ENCODE data around the gene CACNG3.
"Not testable (repeated sequence)": the region's sequence is repeated elsewhere in the genome, so short reads cannot be mapped to it uniquely, and the experiment has no call there.

CACNG3 gene

DNA sequence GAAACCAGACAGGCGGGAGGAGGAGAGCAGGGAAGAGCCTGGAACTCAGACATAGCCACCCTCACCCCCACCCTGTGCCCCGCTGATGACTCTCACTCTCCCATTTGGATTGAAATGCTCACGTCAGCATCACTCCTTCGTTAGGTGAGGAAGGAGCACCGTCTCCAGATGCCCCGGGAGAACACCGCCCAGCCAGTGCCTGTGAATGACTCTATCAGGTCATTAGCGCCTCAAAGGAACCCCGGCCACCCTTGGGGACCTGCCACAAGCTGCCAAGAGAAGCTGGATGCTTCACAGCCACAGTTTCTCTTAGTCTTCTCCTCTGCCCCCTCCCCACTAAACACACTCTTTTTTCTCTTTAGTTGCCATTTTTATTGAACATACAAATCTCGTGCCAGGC lies 66.0 kb downstream of the CACNG3 start:
- H3K27ac ChIP-seq = no peak overlapping the region

DNA sequence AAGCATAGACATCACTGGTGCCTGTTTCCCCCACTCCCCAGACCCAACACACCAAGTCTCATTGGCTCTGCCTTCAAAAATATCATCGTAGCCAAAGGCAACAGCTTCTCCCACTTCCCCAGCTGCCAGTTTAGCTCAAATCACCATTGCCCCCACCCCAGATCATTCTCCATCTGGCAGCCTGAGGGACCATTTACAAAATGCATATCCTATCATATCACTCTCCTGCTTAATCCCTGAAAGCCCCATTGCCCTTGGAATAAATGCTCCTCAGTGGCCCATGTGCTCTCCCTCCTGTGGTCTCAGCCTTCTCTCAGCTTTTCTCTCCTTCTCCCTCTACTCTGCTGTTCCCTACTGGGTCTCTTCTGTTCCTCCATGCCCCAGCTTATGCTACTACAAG lies 68.3 kb downstream of the CACNG3 start:
- H3K27ac ChIP-seq = no peak overlapping the region
- no peak for DNase-seq (ENCODE audit: low read depth, low spot score)

More for the DNA sequence above, 66.0 kb downstream of the CACNG3 start:
- DNase-seq (ENCODE audit: low read depth, low spot score) = no peak

- DNase-seq (ENCODE audit: low read depth, low spot score) = no peak
- no peak overlapping the region for H3K27ac ChIP-seq
Observed at GRCh38 chr16:24328835-24329452, 72.8 kb downstream of the CACNG3 start.

DNA sequence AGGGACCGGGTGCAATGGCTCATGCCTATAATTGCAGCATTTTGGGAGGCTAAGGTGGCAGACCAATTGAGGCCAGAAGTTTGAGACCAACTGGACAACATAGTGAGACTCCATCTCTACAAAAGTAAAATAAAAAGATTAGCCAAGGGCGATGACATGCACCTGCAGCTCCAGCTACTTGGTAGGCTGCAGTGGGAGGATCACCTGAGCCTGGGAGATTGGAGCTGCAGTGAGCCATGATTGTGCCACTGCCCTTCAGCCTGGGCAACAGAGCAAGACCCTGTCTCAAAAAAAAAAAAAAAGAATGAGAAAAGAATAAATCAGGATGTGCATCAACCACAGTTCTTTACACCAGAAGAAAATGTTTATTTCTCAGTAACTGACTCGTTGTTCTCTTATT lies 76.0 kb downstream of the CACNG3 start:
- DNase-seq (ENCODE audit: low read depth, low spot score) = no peak
- H3K27ac ChIP-seq = no peak overlapping the region

- no peak for DNase-seq (ENCODE audit: low read depth, low spot score)
- no peak overlapping the region for H3K27ac ChIP-seq
Observed at GRCh38 chr16:24332582-24333090, 76.5 kb downstream of the CACNG3 start.

DNA sequence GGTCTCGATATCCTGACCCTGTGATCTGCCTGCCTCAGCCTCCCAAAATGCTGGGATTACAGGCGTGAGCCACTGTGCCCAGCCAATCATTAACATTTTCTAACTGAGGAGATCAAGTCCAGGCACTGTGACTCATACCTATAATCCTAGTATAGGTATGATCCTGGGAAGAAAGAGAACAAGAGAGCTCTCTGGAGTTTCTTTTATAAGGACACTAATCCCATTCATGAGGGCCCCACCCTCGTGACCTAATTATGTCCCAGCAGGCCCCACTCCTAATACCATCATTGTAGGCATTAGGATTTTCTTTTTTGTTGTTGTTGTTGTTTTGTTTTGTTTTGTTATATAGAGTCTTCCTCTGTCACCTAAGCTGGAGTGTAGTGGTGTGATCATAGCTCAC lies 80.4 kb downstream of the CACNG3 start:
- no peak for DNase-seq (ENCODE audit: low read depth, low spot score)
- H3K27ac ChIP-seq = no peak overlapping the region

DNA sequence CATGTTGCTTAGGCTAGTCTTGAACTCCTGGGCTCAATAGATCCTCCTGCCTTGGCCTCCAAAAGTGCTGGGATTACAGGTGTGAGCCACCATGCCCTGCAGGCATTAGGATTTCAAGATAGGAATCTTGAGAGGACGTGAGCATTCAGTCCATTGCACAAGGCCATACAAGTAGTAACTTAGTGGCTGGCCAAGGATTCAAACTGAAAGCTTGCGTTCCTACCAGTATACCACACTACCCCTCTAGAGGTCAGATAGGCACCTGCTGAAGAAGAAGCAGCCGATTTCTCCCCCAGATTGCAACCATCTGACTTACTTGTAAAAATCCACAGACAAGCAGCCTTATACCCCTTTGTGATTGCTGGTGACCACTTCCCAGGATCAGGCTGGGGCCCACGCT lies 80.9 kb downstream of the CACNG3 start:
- no peak for DNase-seq (ENCODE audit: low read depth, low spot score)
- no peak overlapping the region for H3K27ac ChIP-seq

GRCh38 chr16:24343829-24344228 lies 87.7 kb downstream of the CACNG3 start:
- H3K27ac ChIP-seq = not testable (repeated sequence)

DNA sequence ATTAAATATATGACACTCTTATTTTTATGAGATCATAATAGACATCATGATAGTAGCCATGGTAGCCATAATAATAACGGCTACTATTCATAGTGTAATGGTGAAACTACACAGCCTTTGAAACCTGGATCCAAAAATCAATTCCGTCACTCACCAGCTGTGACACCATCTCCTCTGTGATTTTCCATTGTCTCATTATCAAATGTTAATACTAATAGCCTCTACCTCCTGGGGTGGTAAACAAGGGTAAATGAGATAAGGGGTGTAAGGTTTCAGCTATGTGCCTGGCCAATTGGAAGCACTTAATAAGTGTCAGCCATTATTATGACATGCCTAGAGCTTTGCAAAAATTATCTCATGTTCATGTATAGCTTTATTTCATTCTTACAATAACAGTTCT lies 88.6 kb downstream of the CACNG3 start:
- H3K27ac ChIP-seq = no peak overlapping the region
- DNase-seq (ENCODE audit: low read depth, low spot score) = no peak

More at GRCh38 chr16:24343829-24344228, 87.7 kb downstream of the CACNG3 start:
- DNase-seq (ENCODE audit: low read depth, low spot score) = not testable (repeated sequence)

GRCh38 chr16:24345704-24346103 lies 89.6 kb downstream of the CACNG3 start:
- no peak overlapping the region for H3K27ac ChIP-seq
- no peak for DNase-seq (ENCODE audit: low read depth, low spot score)

DNA sequence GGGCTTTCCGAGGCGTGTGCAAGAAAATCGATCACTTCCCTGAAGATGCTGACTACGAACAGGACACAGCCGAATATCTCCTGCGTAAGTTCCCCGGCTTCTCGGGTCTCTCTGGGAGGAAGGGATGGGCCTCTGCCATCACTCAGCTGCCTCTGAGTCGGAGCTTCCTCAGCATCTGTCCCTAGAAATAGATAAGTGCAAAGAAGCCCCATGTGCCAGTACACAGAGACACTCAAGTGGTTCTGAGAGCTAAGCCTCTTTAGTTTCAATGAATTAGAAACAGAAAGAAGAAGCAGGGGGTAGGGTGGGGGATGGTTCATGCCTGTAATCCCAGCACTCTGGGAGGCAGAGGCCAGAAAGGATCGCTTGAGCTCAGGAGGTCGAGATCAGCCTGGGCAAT lies 90.6 kb downstream of the CACNG3 start:
- DNase-seq (ENCODE audit: low read depth, low spot score) = no peak
- no peak overlapping the region for H3K27ac ChIP-seq

DNA sequence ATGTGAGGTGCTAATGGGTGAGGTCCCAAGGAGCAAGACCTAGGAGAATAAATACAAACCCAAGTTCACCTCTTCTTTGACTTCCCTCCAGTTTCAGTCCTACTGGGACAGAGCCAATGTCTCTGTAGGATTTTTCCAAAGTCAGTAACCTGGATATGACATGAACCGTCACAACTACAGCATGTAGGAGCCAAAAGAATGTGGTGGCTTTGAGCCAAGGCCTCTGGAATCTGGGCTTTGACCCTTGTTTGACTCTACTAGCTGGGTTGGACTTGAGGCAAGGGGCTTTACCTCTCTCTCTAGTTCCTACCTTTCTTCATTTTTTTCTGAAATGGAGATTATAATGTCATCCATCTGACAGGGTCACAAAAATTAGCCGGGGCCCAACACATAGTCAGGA lies 91.4 kb downstream of the CACNG3 start:
- H3K27ac ChIP-seq = no peak overlapping the region
- DNase-seq (ENCODE audit: low read depth, low spot score) = no peak

DNA sequence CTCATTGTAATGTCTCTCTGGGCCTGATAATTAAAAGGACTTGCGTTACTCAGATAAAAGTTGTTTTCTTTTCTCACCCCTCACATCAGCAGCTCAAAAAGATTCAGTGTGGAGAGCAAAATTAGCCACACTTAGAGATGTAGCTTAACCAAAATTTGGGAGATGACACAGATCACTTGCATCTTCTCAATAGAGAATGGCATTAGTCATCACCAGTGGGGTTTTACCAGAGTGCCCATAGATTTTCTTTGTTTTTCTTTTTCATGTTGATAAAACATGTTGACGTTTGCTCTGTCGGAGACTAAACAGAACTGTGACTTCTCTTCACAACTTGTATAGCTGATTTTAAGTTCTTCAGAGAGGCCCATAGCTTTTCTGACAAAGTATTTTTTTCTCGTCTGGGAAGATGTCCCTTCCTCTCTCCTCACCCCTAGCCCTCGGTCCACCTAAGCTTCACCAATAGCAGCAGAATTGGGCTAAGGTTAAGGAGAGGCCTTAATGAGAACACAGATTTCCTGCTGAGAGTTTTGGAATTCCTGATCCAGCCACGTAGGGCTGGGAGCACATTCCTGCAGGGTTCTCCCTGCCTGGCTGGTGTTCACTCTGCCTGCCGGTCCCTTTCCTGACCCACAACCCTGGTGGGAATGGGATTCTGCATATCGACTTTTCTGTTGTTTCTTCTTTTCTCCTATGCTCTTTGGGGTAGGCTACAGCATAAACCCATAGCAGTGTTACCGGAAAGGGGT lies 92.6 kb downstream of the CACNG3 start:
- no peak overlapping the region for H3K27ac ChIP-seq
- no peak for DNase-seq (ENCODE audit: low read depth, low spot score)

DNA sequence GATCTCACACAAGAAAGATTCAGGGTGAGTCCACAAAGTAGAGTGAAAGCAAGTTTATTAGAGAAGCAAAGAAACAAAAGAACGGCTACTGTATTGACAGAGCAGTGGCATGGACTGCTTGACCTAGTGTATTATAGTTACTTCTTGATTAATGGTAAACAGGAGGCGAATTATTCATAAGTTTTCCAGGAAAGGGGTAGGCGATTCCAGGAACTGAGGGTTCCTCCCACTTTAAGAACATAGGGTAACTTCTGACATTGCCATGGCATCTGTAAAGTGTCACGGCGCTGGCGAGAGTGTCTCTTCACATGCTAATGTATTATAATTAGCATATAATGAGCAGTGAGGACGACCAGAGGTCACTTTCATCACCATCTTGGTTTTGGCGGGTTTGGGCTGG lies 93.2 kb downstream of the CACNG3 start:
- H3K27ac ChIP-seq = no peak overlapping the region
- no peak for DNase-seq (ENCODE audit: low read depth, low spot score)

DNA sequence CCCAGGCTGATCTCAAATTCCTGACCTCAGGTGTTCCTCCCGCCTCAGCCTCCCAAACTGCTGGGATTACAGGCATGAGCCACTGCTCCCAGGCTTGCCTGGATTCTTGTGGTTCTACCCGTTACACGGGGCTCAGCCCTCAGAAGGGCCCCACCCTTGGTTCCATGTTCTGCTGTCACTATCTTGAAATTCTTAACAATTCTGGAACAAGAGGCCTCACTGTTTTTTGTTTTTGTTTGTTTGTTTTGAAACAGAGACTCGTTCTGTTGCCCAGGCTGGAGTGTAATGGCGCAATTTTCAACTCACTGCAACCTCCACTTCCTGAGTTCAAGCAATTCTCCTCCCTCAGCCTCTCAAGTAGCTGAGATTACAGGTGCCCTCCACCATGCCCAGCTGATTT lies 96.6 kb downstream of the CACNG3 start:
- no peak for DNase-seq (ENCODE audit: low read depth, low spot score)
- H3K27ac ChIP-seq = no peak overlapping the region

DNA sequence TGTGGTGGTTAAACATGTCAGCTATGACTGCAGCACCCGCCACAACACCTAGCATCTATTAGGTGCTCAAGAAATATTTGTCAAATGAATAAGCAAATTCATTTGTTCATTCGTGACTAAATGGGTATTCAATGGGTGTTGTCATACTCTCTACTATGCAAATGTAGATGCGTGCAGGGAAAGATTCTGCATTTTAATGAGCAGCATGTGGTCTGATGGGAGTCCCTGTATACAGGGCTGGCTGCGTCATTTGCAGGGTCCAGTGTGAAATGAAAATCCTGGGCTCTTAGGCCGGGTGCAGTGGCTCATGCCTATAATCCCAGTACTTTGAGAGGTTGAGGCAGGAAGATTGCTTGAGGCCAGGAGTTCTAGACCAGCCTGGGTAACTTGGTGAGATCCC lies 97.5 kb downstream of the CACNG3 start:
- H3K27ac ChIP-seq = no peak overlapping the region
- no peak for DNase-seq (ENCODE audit: low read depth, low spot score)

DNA sequence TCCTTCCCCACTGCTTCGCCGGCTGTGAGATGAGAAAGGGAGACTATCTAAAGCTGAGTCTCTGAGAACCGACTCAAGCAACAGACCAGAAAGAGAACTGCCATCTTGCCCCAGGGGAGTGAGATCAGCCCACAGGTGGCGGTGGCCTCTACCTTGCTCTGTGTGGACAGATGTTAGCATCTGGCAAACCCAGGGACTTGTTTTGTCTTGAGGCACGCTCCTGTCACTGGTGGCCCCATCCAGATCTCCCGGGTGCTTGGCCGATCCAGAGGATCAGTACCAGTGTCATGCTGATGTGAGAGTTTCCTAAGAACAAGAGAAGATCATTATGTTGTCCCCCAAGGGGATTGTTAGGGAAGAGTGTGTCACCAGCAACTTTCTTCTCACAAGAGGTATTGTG lies 101.4 kb downstream of the CACNG3 start:
- no peak overlapping the region for H3K27ac ChIP-seq
- no peak for DNase-seq (ENCODE audit: low read depth, low spot score)

DNA sequence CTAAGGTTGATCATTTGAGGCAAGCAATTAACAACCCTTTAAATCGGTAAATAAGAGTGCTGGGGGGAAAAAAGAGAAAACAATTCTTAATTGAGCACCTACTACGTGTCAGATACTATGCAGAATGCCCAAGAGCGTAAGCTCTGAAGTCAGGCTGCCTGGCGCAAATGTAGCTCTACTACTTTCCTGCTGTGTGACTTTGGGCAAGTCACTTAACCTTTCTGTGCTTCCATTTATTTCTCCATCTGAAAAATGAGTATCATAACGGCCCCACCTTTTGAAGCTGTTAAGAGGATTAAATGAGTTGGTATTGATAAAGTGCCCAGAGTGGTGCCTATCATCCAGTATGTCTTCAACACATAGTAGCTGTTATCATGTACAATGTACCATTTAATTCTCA lies 102.0 kb downstream of the CACNG3 start:
- no peak overlapping the region for H3K27ac ChIP-seq
- DNase-seq (ENCODE audit: low read depth, low spot score) = no peak

DNA sequence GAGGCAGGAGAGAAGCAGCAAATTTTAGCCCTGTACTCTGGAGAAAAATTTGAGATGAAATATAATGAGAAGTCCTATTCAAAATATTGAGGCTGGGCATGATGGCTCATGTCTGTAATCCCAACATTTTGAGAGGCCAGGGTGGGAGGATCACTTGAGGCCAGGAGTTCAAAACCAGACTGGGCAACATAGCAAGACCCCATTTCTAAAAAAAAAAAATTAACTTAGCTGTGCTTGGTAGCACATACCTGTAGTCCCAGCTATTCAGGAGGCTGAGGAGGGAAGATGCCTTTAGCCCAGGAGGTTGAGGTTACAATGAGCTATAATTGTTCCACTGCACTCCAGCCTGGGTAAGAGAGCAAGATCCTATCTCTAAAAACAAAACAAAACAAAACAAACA lies 103.4 kb downstream of the CACNG3 start:
- H3K27ac ChIP-seq = no peak overlapping the region
- DNase-seq (ENCODE audit: low read depth, low spot score) = no peak

GRCh38 chr16:24360936-24361335 lies 104.8 kb downstream of the CACNG3 start:
- no peak for DNase-seq (ENCODE audit: low read depth, low spot score)

DNA sequence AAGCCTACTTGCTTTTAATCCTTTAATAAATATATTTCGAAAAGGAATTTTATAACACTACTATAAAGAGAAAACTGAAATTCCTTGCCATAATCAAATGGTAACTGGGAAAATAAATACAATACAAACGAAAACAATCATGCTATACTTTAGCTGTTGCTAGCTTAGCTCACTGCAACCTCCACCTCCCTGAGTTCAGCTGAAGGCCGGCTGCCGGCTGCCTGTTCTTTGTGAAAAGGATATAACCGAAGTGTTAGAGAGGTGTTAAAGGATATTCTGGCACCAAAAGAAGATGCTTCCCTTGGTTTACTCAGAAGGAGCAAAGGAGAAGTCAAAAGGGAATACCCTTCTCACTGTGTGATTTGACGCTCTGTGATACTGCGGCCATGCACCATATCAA lies 108.5 kb downstream of the CACNG3 start:
- DNase-seq (ENCODE audit: low read depth, low spot score) = no peak
- no peak overlapping the region for H3K27ac ChIP-seq

More at GRCh38 chr16:24360936-24361335, 104.8 kb downstream of the CACNG3 start:
- no peak overlapping the region for H3K27ac ChIP-seq

- no peak for DNase-seq (ENCODE audit: low read depth, low spot score)
- no peak overlapping the region for H3K27ac ChIP-seq
Observed at GRCh38 chr16:24367186-24367710, 111.1 kb downstream of the CACNG3 start.
